ENCODE measurements around the gene CDKN1B. TPM values are rescaled to one million over a fixed set of nuclear protein-coding genes. Genes with fewer than 3 reads are reported as not detected.

The CDKN1B gene
- total RNA-seq, 3 donors from 2014 or later = 46.7 to 71.1 (median 53.0) TPM

DNA sequence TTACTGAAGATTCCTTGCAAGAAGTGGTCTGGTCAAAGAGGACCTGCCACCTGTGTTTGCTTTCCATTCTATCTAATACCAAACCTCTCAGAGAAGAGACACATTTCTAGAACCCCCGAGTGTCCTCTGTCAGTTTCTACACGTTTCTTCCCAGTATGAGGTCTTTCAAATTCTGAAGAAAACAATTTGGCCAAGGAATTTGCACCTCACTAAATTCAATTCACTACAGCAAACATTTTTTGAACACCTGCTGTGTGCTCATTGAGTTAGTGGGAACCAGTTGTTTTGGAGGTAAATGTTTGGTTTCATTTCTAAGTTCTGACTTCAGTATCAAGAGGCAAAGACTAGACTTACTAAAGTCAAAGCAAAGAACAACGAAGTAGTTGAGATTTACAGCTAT, 40.6 kb upstream of the CDKN1B start:
- no peaks in the 10 kb centered on the region for H3K9me3 ChIP-seq
- DNase-seq (no peak), ATAC-seq (no peak)
- H3K4me1 ChIP-seq (ENCODE audit: low read depth) = no peaks in the 10 kb centered on the region
- intact Hi-C loops (cut with DNase I, micrococcal nuclease) = no loop called here
- TF ChIP-seq, protein P1, sequence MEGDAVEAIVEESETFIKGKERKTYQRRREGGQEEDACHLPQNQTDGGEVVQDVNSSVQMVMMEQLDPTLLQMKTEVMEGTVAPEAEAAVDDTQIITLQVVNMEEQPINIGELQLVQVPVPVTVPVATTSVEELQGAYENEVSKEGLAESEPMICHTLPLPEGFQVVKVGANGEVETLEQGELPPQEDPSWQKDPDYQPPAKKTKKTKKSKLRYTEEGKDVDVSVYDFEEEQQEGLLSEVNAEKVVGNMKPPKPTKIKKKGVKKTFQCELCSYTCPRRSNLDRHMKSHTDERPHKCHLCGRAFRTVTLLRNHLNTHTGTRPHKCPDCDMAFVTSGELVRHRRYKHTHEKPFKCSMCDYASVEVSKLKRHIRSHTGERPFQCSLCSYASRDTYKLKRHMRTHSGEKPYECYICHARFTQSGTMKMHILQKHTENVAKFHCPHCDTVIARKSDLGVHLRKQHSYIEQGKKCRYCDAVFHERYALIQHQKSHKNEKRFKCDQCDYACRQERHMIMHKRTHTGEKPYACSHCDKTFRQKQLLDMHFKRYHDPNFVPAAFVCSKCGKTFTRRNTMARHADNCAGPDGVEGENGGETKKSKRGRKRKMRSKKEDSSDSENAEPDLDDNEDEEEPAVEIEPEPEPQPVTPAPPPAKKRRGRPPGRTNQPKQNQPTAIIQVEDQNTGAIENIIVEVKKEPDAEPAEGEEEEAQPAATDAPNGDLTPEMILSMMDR (IDR thresholded peaks at IDR 0.05) = no peak
- no peaks in the 10 kb centered on the region for H3K36me3 ChIP-seq (ENCODE audit: low read depth)
- no peak overlapping the region for H3K4me3 ChIP-seq

- no peaks in the 10 kb centered on the region for H3K4me1 ChIP-seq (ENCODE audit: low read depth)
- TF ChIP-seq, protein P1 (IDR thresholded peaks at IDR 0.05) = no peak
- no peak overlapping the region for H3K4me3 ChIP-seq
- H3K9me3 ChIP-seq = no peaks in the 10 kb centered on the region
- intact Hi-C loops (cut with DNase I, micrococcal nuclease) = no loop called here
- no peak for DNase-seq
- no peaks in the 10 kb centered on the region for H3K36me3 ChIP-seq (ENCODE audit: low read depth)
- ATAC-seq = no peak
These were observed 36.0 kb upstream of the CDKN1B start for GRCh38 chr12:12681061-12681765.

GRCh38 chr12:12682284-12682683, 34.9 kb upstream of the CDKN1B start:
- ATAC-seq (no peak), DNase-seq (no peak)
- intact Hi-C loops (cut with DNase I, micrococcal nuclease) = no loop called here

DNA sequence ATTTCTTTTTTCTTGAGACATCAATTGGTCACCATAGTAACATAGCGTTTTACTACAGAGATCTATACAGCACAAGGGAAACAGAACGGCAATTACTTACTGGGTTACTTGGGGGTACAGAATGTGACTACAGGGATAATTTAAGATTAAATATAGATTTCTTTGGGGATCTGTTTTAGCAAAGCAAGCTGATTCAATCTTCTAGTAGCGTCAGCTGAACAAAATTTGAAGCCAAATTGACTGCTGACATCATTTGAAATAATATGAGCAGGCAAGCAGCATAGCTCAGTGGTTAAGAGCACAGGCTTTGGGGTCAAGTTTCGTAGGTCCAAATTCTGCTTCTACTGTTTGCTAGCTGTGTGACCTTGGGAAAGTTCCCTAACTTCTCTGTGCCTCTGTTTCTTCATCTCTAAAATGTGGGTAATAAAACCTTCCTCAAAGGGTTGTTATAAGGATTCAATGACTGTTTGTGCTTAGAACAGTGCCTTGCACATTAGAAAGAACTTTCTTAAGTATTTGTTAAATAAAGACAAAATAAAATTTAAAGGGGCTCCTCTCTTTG, 34.0 kb upstream of the CDKN1B start:
- ATAC-seq = no peak
- TF ChIP-seq, protein P1 (IDR thresholded peaks at IDR 0.05) = no peak
- no peak for DNase-seq
- Histone ChIP-seq H3K4me1 (ENCODE audit: low read depth) (no peaks in the 10 kb centered on the region), H3K4me3 (no peak overlapping the region), H3K36me3 (ENCODE audit: low read depth) (no peaks in the 10 kb centered on the region), H3K9me3 (no peaks in the 10 kb centered on the region)
- intact Hi-C loops (cut with DNase I, micrococcal nuclease) = no loop called here

More at GRCh38 chr12:12682284-12682683, 34.9 kb upstream of the CDKN1B start:
- H3K36me3 ChIP-seq (ENCODE audit: low read depth) = no peaks in the 10 kb centered on the region
- H3K4me3 ChIP-seq = no peak overlapping the region
- TF ChIP-seq, protein P1 (IDR thresholded peaks at IDR 0.05) = no peak
- H3K9me3 ChIP-seq = no peaks in the 10 kb centered on the region
- H3K4me1 ChIP-seq (ENCODE audit: low read depth) = no peaks in the 10 kb centered on the region

DNA sequence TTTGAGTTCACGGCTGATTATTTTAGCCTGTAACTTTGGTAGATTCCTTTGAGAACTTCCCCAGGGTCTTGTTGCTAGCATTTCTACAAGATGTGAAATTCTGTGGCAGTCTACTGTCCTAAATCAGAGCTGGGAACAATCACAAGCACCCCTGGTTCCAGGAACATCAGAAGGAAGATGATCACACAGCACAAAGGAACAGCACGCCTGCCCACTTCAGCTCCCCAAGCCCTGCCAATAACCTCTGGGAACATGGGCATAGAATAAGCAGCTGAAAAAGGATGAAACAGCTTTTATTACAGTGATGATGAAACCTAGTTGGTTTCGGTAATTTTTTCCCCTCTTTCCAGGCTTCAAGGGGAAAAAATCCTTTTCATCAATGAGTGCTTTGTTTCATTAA, 33.4 kb upstream of the CDKN1B start:
- Histone ChIP-seq H3K4me1 (ENCODE audit: low read depth) (no peaks in the 10 kb centered on the region), H3K36me3 (ENCODE audit: low read depth) (no peaks in the 10 kb centered on the region), H3K4me3 (no peak overlapping the region), H3K9me3 (no peaks in the 10 kb centered on the region)
- intact Hi-C loops (cut with DNase I, micrococcal nuclease) = no loop called here
- ATAC-seq (no peak), DNase-seq (no peak)
- TF ChIP-seq, protein P1 (IDR thresholded peaks at IDR 0.05) = no peak
